Measurements from ENCODE around the gene RABGEF1.
"Not testable (repeated sequence)": the region's sequence is repeated elsewhere in the genome, so short reads cannot be mapped to it uniquely, and the experiment has no call there.

- TF ChIP-seq CTCF (IDR thresholded peaks at IDR 0.05; ENCODE audit: low read depth, low read length, missing input control); YY1 (IDR thresholded peaks at IDR 0.05); TAF1 (conservative IDR thresholded peaks at IDR 0.05): not testable (repeated sequence)
Observed at GRCh38 chr7:66782875-66783274, 42.3 kb downstream of the RABGEF1 start.
